ENCODE results near the gene ACOX3.
"Not testable (repeated sequence)": the region's sequence is repeated elsewhere in the genome, so short reads cannot be mapped to it uniquely, and the experiment has no call there.

Gene ACOX3

DNA sequence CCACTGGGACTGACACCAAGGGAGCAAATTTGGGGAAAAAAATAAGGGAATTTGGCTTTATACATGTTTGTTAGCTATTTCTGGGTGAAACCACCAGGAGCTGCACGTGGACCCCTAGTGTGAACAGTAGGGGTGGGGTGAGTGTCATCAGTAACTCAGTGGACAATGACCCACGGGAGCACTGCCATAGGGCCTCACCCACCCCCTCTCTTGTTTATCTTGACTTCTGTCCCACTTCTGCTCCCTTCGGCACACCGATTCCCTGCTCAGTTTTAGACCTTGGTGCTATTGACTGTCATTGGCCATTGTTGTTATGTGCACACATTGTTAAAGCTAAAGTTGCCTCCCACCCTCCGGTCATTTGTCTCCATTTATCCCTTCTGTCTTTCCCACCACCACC is 9.0 kb downstream of the ACOX3 start:
- DNase-seq = no peak

DNA sequence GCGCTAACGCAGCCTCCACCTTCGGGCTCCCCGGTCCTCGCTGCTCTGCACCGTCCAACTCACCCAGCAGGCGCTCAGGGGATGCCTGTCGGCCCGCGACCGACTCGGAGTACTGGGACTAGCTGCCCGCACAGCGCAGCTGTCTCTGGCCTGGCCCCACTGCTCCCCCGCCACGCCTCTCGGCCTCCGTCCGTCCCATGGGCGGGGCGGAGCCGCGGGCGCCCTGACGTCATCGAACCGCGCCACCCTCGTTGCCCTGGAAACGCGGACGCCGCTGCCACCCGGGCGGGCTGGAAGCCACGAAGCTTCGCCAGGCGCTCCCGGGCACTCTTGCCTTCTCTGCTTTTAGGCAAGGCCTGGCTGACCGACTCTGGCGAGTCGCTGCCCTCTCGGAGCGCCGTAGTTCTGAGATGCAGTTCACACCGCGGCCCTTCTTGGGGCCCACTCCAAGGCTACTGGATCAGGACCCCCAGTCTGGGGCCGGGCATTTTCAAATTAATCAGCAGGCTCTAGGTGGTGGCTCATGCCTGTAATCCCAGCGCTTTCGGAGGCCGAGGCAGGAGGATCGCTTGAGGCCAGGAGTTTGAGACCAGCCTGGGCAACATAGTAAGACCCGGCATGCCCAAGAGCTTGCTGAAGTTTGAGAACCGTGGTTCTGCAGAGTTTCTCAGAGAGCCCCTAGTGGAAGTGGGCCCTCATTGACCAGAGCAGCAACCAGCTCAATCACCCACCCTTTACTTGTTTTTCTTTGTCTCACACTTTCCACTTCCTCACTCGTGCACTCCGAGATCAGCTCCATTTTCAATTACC is 12.0 kb downstream of the ACOX3 start:
- peak; percentile 89 for DNase-seq

DNA sequence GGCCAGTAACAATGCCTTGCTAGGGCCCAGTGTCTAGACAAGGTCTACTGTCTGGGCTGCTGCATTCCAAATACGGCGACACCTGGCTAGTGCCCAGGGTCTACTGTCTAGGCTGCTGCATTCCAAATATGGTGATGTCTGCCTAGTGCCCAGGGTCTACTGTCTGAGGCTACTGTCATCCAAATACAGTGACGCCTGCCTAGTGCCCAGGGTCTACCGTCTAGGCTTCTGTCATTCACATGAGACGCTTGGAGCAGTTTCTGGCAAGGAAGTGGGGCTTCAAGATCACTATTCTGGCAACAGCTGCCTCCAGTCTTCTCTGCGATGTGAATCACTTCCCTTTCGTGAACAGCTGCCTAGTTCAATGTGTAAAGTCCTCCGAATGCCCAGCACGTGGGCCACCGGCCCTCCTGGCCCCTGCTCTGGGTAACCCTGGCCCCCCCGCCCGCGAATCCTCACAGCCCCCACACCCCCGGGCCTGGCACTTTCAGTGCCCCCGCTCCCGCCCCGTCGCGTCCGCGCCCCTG is 12.7 kb downstream of the ACOX3 start:
- DNase-seq = no peak

DNA sequence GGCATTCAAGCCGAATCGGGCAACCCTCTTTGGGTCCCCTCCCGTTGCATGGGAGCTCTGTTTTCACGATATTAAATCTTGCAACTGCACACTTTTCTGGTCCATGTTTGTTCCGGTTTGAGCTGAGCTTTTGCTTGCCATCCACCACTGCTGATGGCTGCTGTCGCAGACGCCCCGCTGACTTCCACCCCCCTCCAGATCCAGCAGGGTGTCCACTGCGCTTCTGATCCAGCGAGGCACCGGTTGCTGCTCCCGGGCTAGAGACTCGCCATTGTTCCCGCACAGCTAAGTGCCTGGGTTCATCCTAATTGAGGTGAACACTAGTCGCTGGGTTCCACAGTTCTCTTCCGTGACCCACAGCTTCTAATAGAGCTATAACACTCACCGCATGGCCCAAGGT is 13.3 kb downstream of the ACOX3 start:
- no peak for DNase-seq

DNA sequence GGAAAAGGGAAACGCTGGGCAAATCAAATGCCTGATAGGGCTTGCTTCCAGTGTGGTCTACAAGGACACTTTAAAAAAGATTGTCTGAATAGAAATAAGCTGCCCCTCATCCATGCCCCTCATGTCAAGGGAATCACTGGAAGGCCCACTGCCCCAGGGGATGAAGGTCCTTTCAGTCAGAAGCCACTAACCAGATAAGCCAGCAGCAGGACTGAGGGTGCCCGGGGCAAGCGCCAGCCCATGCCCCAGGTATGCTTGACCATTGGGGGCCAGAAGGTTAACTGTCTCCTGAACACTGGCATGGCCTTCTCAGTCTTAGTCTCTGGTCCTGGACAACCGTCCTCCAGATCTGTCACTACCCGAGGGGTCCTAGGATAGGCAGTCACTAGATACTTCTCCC is 17.7 kb downstream of the ACOX3 start:
- DNase-seq = no peak

DNA sequence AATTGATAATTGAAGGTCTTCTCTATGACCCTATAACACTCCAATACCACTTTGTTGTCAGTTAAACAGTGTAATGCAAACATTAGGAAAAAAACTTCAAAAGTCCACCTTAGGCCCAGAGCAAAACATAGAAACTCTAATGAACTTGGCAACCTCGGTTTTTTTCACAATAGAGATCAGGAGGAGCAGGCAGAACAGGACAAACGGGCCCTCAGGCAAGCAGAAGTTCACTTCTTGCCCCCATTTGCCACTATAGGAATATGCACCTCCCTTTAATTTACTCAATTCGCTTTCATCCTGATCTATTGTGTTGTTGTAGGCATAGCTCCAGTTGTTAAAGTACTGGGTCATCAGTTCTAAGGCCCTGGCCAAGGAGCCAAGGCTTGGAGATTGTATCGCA is 18.2 kb downstream of the ACOX3 start:
- DNase-seq = no peak

DNA sequence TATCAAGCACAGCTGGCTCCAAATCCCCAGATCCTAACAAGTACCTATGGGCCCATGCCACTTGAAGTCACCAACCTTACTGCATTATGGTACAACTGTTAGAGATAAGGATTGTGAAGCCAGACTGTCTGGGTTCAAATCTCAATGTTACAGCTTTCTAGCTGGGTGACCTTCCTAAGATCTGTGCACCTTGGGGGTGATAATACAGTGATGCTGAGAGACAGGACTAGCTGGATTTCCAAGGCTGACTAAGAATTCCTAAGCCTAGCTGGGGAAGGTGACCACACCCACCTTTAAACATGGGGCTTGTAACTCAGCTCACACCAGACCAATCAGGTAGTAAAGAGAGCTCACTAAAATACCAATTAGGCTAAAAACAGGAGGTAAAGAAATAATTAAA is 20.4 kb downstream of the ACOX3 start:
- DNase-seq = not testable (repeated sequence)

DNA sequence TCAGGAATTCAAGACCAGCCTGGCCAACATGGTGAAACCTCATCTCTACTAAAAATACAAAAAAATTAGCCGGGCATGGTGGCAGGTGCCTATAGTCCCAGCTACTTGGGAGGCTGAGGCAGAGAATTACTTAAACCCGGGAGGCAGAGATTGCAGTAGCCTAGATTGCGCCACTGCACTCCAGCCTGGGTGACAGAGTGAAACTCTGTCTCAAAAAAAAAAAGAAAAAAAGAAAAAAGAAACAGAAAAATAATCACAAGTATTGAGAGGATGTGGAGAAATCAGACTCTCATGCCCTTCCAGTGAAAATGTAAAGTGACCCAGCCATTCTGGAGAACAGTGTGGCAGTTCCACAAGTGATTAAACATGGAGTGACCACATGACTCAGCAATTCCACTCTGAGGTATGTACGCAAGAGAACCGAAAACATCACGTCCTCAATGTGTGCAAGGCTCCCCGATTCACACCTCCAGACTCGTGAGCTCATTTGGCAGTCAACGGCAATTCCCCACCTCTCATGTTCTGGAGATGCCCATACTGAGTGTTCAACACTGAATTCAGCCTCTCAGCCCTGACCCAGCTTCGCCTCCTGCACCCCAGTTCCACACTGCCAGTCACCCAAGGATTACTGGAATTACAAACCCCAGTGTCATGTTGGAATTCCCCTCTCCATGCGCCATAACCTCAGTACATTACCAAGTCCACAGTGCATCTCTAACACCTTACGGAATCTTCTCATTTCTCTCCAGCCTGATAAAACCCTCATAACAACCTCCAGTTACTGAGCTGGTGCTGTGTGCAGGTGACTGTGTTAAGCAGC is 21.1 kb downstream of the ACOX3 start:
- no peak for DNase-seq

DNA sequence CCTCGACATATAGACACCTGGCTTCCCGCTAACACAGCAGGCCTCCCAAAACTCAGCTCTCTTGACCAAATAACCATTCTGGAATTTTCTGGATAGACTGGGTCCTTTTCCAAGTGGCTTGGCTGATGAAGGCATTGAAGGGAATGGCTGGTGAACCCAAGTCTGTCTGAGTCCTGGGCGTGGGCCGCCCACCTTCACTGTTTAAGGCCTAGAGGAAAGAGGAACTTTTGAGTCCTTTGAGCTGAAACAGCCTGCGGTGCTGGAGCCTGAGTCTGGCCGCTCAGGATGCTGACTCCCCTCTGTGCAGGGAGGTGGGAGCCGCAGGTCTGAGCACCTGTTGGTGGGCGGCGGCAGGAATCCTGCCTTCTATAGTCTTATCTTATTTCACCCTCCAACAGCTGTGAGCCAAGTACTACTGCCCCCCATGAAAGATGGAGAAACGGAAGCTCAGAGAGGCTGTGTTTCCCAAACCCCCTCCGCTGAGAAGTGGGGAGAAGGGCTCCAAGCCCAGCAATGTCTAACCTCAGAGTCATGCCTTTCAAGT is 23.4 kb downstream of the ACOX3 start:
- no peak for DNase-seq

DNA sequence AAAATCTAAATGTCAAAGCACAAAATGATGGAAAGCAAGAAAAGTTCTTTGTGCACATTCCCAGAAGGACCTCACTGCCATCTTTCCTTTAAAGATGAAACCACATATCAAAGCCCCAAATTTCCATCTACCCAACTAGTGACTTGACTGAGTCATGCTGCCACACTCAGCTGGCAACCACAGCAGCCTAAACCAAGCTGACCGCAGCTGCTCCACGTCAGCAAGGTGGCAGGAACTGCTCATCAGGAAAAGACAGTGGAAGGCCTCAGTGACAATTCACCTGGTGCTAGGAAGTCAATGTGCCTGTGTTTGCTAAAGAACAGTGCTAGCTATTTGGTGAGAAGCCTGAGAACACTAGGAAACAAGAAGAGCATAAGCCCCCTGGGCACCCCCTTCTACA is 26.1 kb downstream of the ACOX3 start:
- DNase-seq = peak; percentile 52

DNA sequence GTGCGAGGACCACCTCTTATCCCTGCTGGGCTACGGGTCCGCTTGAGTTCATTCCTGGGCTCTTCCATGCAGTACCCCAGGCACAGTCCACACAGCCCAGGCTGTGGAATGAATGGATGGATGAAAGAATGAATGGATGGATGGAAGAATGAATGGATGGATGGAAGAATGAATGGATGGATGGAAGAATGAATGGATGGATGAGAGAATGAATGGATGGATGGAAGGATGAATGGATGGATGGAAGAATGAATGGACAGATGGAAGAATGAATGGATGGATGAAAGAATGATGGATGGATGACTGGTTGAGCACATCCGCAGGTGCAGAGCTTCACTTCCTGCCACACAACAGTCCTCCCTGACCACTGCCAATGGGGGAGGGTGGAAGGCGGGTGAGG is 28.2 kb downstream of the ACOX3 start:
- no peak for DNase-seq

DNA sequence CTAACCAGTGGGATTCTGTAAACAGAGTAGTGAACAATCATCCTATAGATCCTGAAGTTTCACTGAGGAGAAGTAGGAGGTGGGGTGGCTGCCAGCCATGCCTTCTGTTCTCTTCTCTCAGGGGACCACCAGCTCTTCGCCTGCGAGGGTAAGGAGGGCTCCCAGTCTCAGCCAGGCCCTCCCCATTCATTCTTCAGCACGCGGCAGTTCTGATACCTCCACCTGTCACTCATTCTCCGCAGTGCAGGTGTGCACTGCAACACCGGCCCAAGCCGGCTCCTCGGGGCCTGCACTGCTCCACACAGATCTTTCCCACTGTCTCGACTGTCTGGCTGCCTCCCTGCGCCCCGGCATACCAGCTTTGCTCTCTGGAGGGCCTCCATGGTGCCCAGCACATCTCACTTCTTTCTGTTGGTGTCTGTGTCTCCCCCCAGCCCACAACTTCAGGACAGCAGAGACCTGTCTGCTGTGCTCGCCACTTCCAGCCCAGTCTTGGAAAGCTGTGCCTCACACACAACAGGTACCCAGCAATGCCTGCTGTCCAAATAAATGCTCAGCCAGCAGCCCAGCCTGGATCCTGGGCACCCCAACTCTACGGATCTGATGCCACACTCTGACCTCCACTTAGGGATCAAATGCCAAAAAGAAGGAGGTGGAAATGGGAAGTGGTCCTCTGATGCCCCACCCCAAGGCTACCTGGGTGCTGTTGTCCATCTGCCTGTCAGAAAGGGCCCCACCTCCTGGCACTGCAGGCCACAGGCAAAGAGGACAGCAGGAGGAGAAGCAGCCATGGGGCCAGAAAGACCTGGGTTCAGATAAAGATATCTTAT is 29.0 kb downstream of the ACOX3 start:
- DNase-seq = no peak

DNA sequence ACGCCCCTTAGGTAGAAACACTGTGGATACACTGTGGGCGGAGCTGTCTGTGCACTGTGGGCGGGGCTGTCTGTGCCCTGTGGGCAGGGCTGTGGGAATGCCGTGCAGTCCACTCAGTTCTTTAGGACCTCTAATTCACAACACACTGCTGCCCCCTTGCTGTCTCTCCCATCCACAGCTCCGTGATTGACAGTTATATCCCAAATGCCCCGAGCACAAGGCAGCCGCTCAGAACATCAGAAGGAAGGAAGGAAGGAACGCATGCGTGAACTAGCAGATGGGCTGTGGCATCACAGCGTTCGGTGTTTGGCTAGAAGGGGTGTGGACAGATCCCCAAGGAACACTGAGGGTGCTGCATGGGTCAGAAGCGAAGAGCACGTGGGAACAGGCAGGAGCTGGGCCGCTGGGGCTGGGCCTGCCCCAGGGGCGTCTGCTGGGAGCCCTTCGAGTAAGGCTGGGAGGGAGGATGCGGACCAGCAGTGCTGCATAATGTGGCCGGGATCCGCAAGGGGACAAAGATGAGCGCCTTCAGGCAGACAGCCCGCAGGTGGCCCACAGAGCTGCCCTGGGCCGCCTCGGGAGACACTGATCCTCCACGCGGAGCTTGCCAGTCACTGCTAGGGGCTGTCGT is 29.8 kb downstream of the ACOX3 start:
- DNase-seq = no peak

DNA sequence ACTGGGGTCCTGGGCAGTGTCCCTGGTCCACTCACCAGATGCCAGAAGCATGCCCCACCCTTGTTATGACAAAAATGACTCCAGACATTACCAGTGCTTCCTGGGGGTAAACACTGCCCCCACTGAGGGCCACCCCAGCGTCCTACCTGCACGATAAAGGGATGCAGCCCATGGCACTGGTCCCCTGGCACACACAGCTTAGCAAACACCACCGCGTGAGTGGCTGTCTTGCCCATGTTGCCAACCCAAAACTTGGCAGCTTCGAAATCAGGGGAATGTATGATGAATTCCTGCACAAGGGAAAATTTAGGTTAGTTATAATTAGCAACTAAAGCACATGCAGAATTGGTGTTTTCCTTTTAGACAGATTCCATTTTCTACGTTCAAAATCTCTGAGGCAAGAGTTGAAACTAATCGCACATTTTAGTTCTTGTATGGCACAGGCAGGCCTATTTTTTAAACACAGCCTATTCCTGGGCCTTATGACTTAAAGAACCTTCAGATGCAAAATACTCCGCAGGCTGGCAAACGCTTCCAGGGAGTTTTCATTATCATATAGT is 30.4 kb downstream of the ACOX3 start:
- no peak for DNase-seq

DNA sequence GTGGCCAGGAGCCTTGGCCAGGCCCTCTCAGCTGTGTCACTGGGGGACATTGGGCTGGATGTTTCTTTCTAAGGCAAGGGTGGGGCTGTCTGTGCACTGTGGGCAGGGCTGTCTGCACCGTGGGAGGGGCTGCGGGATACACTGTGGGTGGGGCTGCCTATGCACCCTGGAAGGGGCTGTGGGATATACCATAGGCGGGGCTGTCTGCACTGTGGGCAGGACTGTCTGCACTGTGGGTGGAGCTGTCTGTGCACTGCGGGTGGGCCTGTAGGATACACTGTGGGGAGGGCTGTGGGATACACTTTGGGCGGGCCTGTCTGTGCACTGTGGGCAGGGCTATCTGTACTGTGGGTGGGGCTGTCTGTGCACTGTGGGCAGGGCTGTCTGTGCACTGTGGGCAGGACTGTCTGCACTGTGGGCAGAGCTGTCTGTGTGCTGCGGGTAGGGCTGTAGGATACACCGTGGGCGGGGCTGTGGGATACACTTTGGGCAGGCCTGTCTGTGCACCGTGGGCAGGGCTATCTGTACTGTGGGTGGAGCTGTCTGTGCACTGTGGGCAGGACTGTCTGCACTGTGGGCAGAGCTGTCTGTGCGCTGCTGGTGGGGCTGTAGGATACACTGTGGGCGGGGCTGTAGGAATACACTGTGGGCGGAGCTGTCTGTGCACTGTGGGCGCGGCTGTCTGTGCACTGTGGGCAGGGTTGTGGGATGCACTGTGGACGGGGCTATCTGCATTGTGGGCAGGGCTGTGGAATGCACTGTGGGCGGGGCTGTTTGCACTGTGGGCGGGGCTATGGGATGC is 31.1 kb downstream of the ACOX3 start:
- DNase-seq = peak; percentile 71

DNA sequence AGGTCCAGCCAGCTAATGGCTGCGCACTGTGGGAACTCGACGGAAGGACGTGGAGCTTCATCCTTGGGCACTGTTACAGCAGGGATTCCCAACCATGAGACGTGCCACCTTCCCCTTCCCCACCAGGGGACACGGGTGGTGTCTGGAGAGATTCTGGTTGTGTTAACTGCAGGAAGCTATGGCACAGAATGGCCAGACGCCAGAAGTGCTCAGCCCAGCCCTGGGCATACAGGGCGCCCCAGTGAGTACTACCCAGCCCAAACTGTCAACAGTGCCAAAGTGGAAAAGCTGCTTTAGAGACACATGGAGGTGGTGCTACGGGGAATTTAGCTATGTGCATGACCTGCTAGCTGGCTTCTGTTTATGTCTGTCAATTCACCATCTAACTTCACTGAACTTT is 32.8 kb downstream of the ACOX3 start:
- DNase-seq = no peak

DNA sequence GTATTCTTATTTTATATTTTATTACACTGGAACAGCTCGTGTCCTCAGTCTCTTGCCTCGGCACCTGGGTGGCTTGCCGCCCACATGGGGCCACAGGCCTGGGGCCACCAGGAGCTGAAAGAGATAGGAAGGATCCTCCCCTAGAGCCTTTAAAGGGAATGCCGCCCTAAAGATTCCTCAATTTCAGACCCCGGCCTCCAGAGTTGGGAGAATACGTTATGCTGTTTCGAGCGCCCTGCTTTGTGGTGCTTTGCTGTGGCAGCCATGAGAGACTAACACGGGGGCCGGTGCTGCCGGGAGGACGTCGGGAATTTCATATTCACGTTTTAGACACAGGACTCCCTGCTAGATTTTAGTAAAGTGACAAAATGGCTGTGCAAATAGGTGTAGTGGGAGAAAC is 33.2 kb downstream of the ACOX3 start:
- DNase-seq = no peak

DNA sequence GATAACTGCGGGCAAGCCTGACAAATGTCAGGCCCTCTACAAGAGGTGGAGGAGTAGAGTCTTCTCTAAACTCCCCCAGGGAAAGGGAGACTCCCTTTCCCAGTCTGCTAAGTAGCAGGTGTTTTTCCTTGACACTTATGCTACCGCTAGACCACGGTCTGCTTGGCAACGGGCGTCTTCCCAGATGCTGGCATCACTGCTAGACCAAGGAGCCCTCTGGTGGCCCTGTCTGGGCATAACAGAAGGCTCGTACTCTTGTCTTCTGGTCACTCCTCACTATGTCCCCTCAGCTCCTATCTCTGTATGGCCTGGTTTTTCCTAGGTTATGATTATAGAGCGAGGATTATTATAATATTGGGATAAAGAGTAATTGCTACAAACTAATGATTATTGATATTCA is 33.6 kb downstream of the ACOX3 start:
- DNase-seq = not testable (repeated sequence)

DNA sequence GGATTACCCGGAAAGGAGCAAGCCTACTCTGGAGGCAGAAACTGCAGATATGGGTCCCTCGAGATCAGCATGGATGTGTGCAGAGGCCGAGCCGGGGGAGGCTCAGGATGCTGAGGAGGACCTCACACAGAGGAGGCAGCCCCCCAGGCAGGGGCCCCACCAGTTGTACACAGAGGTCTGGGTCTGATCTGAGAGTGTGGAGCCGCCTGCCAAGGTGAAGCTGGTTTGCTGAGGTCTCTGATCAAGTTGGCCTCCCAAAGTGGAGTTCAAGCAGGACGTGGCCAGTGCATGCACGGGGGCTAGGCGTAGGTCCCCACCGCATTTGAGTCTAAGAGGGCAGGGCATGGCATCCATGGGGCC is 35.0 kb downstream of the ACOX3 start:
- no peak for DNase-seq

DNA sequence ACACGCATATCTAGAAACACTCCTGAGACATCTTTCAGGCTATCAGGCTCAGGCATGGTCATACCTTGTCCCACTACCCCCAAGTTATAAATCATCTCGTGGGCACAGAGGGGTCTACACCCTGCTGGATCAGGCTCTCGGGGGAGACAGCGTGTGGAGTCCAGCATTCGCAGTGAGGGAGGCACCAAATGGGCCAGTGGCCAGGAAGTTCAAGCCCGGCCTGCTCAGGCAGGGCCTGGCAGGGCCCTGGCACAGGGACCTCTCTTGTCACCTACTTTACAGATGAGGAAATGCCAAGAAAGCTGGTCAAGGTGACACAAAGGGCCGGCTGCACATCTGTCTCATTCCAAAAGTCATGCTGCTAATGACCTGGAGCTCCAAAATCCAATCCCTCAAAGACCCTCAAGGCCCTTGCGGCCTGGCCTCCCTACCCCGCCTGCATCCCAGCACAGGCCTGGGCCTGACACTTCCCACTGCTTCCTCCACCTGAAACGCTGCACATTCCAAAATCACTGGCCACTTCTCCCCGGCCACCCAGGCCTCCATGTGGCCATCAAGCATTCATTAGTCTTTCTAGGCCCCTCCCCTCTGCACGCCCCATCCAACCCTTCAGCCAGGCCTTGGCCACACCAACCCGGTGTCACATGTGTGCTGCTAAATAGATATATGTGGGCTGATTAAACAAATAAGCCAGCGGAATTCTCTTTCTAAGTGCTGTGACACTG is 35.6 kb downstream of the ACOX3 start:
- DNase-seq = no peak
